Endothelial cell of umbilical vein (primary cell): Measurements from ENCODE around the gene CFAP69. TPM values are rescaled to one million over a fixed set of nuclear protein-coding genes. Genes with fewer than 3 reads are reported as not detected.

Source experiments
- BruUV-seq: library from RNA; stranded (reverse); fragments of 400-500 nt; replicated peaks from 2 replicates; lab custom pipeline; 2021; lab: Mats Ljungman, UMichigan
- CTCF ChIA-PET: fragments of 300-600, 350-600 bp; sonication (Branson Sonifier 250); formaldehyde crosslinking; loops from one replicate; lab custom pipeline; 2021; ENCODE audit warnings: antibody characterized with exemption, inconsistent platforms; lab: Charles Lee
- POLR2A ChIA-PET: fragments of 300-600, 350-600 bp; sonication (Branson Sonifier 250); formaldehyde crosslinking; loops from one replicate; lab custom pipeline; 2021; ENCODE audit warnings: antibody characterized with exemption, inconsistent platforms; lab: Charles Lee
- DNase-seq: peaks from one replicate; pipeline ENCODE4 v3.0.0-alpha.2; 2011; ENCODE audit warnings: low read depth, low spot score
- FAIRE-seq: peaks from 2 replicates; lab custom pipeline; 2011; peaks lifted over from hg19 to GRCh38; lab: Jason Lieb, UNC
- H2AFZ ChIP-seq: 2 replicates; pipeline ENCODE4 v1.6.0; 2012; ENCODE audit warnings: low read depth, low read length, control low read depth, inconsistent platforms
- H3K27ac ChIP-seq: 2 replicates; pipeline ENCODE4 v1.5.1; 2011; ENCODE audit warnings: low read depth, mild to moderate bottlenecking, control low read depth, low read length, moderate library complexity; ENCODE audit not compliant: insufficient read depth
- H3K27me3 ChIP-seq, 2 experiments: 2 replicates each; pipeline versions ENCODE4 v1.6.0 to v1.6.1; 2011; ENCODE audit warnings: low read length in 2 of 2, mixed read lengths in 1 of 2; ENCODE audit not compliant: control insufficient read depth in 2 of 2, insufficient read depth in 2 of 2
- H3K36me3 ChIP-seq, 2 experiments: 2 replicates in 1 of 2; 3 replicates in 1 of 2; pipeline ENCODE4 v1.5.1; 2011; ENCODE audit warnings: low read length in 2 of 2, mild to moderate bottlenecking in 1 of 2, moderate library complexity in 1 of 2; ENCODE audit not compliant: control insufficient read depth in 2 of 2, insufficient read depth in 2 of 2; ENCODE audit errors: extremely low read depth in 1 of 2
- H3K4me1 ChIP-seq: 3 replicates; pipeline ENCODE4 v1.5.1; 2011; ENCODE audit warnings: mild to moderate bottlenecking, low read length; ENCODE audit not compliant: control insufficient read depth, insufficient read depth; ENCODE audit errors: extremely low read depth
- H3K4me2 ChIP-seq: 2 replicates; pipeline ENCODE4 v1.6.1; 2011; ENCODE audit warnings: low read length, control low read depth, mixed read lengths; ENCODE audit not compliant: insufficient read depth
- H3K4me3 ChIP-seq, 3 experiments: fragments of 200-600 bp in 1 of 3; sonication (generic), shearing (Covaris generic) in 1 of 3; replicated peaks in 1 of 3; 2 replicates each; pipeline ENCODE4 v1.5.1; 2011 to 2016; ENCODE audit warnings: control low read depth in 3 of 3, low read length in 3 of 3, mild to moderate bottlenecking in 2 of 3, inconsistent platforms in 1 of 3, low read depth in 1 of 3, moderate library complexity in 1 of 3; ENCODE audit not compliant: insufficient read depth in 1 of 3
- H3K79me2 ChIP-seq: 2 replicates; pipeline ENCODE4 v1.6.0; 2012; ENCODE audit warnings: low read length, inconsistent platforms; ENCODE audit not compliant: control insufficient read depth, insufficient read depth
- H3K9ac ChIP-seq: replicated peaks from 2 replicates; pipeline ENCODE3; 2011; ENCODE audit warnings: low read length, control low read depth; ENCODE audit not compliant: insufficient read depth; ENCODE audit errors: extremely low read depth
- H3K9me1 ChIP-seq: replicated peaks from 3 replicates; pipeline ENCODE4 v1.6.0; 2011; ENCODE audit warnings: mild to moderate bottlenecking, low read length; ENCODE audit not compliant: control insufficient read depth, insufficient read depth; ENCODE audit errors: extremely low read depth
- H3K9me3 ChIP-seq: replicated peaks from 2 replicates; pipeline ENCODE4 v1.5.1; 2012; ENCODE audit warnings: low read length, inconsistent platforms; ENCODE audit not compliant: control insufficient read depth, insufficient read depth
- H4K20me1 ChIP-seq: replicated peaks from 2 replicates; pipeline ENCODE3; 2011; ENCODE audit warnings: mild to moderate bottlenecking, low read length; ENCODE audit not compliant: control insufficient read depth, insufficient read depth; ENCODE audit errors: extremely low read depth
- EZH2 ChIP-seq: IDR thresholded peaks from 2 replicates; pipeline ENCODE4 v1.6.1; 2012; ENCODE audit warnings: borderline replicate concordance, low read depth, mild to moderate bottlenecking, moderate library complexity, low read length, inconsistent platforms; ENCODE audit not compliant: severe bottlenecking
- FOS ChIP-seq: IDR thresholded peaks from 2 replicates; pipeline ENCODE4 v1.6.1; 2011; ENCODE audit warnings: mild to moderate bottlenecking, low read length, moderate library complexity, borderline replicate concordance; ENCODE audit not compliant: insufficient read depth
- GATA2 ChIP-seq: IDR thresholded peaks from 2 replicates; pipeline ENCODE4 v1.7.0; 2011; ENCODE audit warnings: low read depth, mild to moderate bottlenecking, moderate library complexity, mixed read lengths, low read length; ENCODE audit not compliant: insufficient read length, insufficient read depth
- JUN ChIP-seq: IDR thresholded peaks from 2 replicates; pipeline ENCODE4 v1.6.1; 2011; ENCODE audit warnings: borderline replicate concordance, low read depth; ENCODE audit not compliant: insufficient read length, insufficient read depth
- MAX ChIP-seq: IDR thresholded peaks from 2 replicates; pipeline ENCODE4 v1.6.1; 2011; ENCODE audit not compliant: insufficient read depth, insufficient read length
- MYC ChIP-seq: IDR thresholded peaks from one replicate; pipeline ENCODE4 v1.6.1; 2011; ENCODE audit warnings: mild to moderate bottlenecking, low read depth, low read length
- POLR2A ChIP-seq: IDR thresholded peaks from 2 replicates; pipeline ENCODE4 v1.6.1; 2012; ENCODE audit warnings: low read depth, mild to moderate bottlenecking, control low read depth, low read length
- POLR2AphosphoS5 ChIP-seq: IDR thresholded peaks from 2 replicates; pipeline ENCODE4 v1.6.1; 2012; ENCODE audit warnings: low read depth, mild to moderate bottlenecking, control low read depth, low read length, moderate library complexity; ENCODE audit not compliant: insufficient read depth
- dilution Hi-C: fragments of 300-500 bp; cut with MboI; formaldehyde crosslinking; loops from one replicate; pipeline ENCODE4 v1.15.0; 2019; ENCODE audit warnings: low sequenced_read_pairs; ENCODE audit not compliant: extremely low pct_ligation_motif_present
- intact Hi-C: fragments of 100-400 bp; cut with micrococcal nuclease; formaldehyde crosslinking; loops from one replicate; pipeline ENCODE4 v1.10.0; 2022
- polyA plus RNA-seq, 4 experiments: library from polyadenylated mRNA; depleted of rRNA in 3 of 4; stranded (reverse) in 3 of 4; unstranded in 1 of 4; fragments of >200 nt; gene quantifications; 2 replicates each; pipeline versions ENCODE4 v1.2.1 to v1.2.3, GENCODE V29; 2011 to 2012; ENCODE audit warnings: missing spikeins in 1 of 4
- total RNA-seq: library from RNA; stranded (reverse); gene quantifications from 2 replicates; pipeline ENCODE4 v1.2.3, GENCODE V29; 2021
- TF ChIP-seq, protein P1 (sequence below), 2 donors: IDR thresholded peaks; 1 replicate in 1 of 2; 2 replicates in 1 of 2; pipeline ENCODE4 v1.5.1; 2011; ENCODE audit warnings: low read length in 2 of 2, mild to moderate bottlenecking in 2 of 2, moderate library complexity in 2 of 2, control low read depth in 1 of 2, inconsistent platforms in 1 of 2, low read depth in 1 of 2; ENCODE audit not compliant: insufficient read depth in 1 of 2; ENCODE audit errors: extremely low read depth in 1 of 2

Gene CFAP69
- total and polyA plus RNA-seq, 2 donors (not counting 3 experiments of a cell fraction or from before 2014, with no cell fraction given): 0.81 to 4.4 TPM

DNA sequence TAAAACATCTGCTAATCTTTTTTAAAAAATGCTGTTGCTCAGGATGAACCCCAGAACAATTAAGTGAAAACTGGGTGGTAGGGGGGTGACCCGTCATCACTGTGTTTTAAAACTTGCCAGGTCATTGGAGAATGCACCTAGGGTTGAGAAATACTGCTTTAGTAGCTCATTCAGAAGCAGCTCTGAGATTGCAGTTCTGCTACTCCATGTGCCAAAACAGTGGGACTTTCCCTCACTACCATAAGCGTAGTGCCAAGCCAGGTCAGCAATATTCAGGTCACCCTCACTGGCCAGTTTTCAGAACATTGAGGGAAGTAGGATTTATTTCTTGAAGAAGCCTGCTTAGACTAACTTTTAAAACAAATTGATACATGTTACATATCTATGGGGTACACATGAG is 28.2 kb upstream of the CFAP69 start:
- no peak overlapping the region for H3K27ac ChIP-seq
- no peaks in the 10 kb centered on the region for H3K27me3 ChIP-seq
- FAIRE-seq (no peak), DNase-seq (no peak)
- H3K4me3 ChIP-seq: no peak overlapping the region
- CTCF ChIA-PET: no interaction called here
- H3K9me3 ChIP-seq: no peaks in the 10 kb centered on the region
- no peaks in the 10 kb centered on the region for H3K9me1 ChIP-seq
- H3K79me2 ChIP-seq: no peaks in the 10 kb centered on the region
- BruUV-seq: no TSS peak
- H3K9ac ChIP-seq: no peak overlapping the region
- dilution Hi-C loops (no loop called here), intact Hi-C loops (no loop called here)
- TF ChIP-seq JUN: no peak
- TF ChIP-seq GATA2: no peak
- TF ChIP-seq MYC: no peak
- TF ChIP-seq, protein P1, sequence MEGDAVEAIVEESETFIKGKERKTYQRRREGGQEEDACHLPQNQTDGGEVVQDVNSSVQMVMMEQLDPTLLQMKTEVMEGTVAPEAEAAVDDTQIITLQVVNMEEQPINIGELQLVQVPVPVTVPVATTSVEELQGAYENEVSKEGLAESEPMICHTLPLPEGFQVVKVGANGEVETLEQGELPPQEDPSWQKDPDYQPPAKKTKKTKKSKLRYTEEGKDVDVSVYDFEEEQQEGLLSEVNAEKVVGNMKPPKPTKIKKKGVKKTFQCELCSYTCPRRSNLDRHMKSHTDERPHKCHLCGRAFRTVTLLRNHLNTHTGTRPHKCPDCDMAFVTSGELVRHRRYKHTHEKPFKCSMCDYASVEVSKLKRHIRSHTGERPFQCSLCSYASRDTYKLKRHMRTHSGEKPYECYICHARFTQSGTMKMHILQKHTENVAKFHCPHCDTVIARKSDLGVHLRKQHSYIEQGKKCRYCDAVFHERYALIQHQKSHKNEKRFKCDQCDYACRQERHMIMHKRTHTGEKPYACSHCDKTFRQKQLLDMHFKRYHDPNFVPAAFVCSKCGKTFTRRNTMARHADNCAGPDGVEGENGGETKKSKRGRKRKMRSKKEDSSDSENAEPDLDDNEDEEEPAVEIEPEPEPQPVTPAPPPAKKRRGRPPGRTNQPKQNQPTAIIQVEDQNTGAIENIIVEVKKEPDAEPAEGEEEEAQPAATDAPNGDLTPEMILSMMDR (IDR thresholded peaks at IDR 0.05; ENCODE audit: extremely low read depth in 1 of 2, insufficient read depth in 1 of 2, low read depth in 1 of 2, low read length in 2 of 2): no peak
- TF ChIP-seq POLR2A: no peak
- TF ChIP-seq POLR2AphosphoS5: no peak
- TF ChIP-seq MAX: no peak
- TF ChIP-seq EZH2: no peak
- TF ChIP-seq FOS: no peak
- no peaks in the 10 kb centered on the region for H3K36me3 ChIP-seq
- no peak overlapping the region for H3K4me2 ChIP-seq
- H4K20me1 ChIP-seq: no peaks in the 10 kb centered on the region
- H2AFZ ChIP-seq: no peak overlapping the region
- H3K4me1 ChIP-seq: peaks cover 5% of the 10 kb centered on the region
- POLR2A ChIA-PET: no interaction called here
